ENCODE results near the gene PGLYRP1.

PGLYRP1 gene

DNA sequence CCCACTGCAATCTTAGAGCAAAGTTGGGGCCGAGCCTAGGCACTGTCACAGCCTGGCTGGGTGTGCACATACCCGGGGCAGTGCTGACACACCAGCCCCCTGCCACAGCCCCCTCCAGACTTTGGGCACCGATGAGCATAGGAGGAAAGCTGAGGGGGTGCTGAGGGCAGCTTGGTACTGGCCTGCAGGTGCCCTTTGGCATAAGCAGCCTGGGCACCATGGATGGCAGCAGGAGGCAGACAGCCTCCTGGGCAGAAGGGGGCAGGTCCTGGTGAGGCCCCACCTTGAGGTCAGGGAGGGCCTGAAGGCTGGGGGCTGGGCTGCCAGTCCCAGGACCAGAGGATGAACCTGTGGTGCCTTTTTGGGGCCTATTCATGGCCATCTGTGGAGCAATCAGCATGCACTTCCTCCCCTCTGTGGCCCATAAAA is 9.8 kb upstream of the PGLYRP1 start:
- no peak for TF ChIP-seq CTCF (IDR thresholded peaks at IDR 0.05; ENCODE audit: low read depth, low read length)
- no peak overlapping the region for H3K4me3 ChIP-seq (ENCODE audit: low read depth, low read length)

DNA sequence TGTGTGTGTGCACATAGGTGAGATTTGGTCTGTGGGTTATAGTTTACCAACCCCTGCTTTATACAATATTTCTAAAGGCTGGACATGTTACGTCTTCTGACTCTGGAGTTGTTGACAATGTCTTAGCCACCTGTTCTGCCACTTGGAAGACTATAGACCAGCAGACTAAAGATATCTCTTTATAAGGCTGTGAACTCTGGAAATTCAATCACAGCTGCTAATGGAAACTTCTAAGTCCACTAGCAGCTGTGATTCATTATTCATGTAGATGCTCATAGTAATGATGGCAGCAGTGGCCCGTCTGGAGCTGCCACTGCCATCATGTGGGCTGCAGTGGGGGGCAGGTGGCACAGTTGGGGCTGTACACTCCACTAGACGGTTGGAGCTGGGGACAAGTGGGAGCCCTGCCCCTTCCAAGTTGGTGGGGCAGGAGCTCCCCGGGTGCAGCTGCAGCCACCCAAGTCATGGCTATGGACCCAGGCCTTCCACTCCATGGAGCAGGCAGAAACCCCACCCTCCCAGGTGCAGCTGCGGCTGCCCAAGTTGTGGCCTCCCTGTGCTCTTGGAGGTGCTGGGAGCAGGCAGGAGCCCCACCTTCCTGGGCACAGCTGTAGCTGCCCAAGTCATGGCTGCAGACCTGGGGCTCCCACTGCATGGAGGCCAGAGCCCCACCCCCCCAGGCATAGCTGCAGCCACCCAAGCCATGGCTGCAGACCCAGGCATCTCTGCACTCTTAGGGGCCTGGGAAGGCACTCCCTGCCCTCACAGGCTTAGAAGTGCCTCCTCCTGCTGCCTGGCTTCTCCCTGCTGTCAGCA is 9.1 kb upstream of the PGLYRP1 start:
- no peak overlapping the region for H3K4me3 ChIP-seq (ENCODE audit: low read depth, low read length)
- TF ChIP-seq CTCF (IDR thresholded peaks at IDR 0.05; ENCODE audit: low read depth, low read length): no peak

DNA sequence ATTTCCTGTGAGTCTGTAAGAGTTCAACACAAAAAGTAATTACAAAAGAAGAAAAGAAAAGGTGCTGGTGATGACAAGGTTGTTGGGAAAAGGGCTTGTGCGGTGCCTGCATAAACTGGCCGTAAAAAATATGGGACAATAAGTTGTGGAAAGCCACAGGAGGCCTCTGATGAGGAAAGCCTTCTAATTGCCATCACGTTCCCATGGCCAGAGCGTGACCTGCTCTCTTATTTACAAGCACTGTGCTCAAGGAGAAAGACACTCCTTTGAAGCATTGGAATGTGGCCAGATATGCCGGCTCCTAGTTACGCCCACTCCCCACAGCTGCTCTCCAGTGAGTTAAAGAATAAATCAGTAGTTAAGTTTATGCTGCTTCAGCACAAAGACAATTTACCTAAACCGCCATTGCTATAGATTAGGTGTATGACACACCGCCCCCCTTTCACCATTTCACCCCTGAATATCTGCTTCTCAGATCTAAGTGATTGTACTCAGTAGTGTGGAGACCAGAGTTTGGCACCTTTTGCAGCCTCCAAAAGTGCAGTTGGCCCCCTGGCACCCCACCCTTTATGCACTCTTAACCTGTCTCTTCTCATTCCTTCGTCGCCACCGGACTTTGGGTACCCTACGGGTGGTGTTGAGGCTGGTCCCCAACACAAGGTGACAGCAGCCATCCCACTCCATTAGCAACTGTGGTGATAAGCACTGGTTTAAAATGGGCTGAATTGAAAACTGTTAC is 8.1 kb upstream of the PGLYRP1 start:
- no peak for TF ChIP-seq CTCF (IDR thresholded peaks at IDR 0.05; ENCODE audit: low read depth, low read length)
- H3K4me3 ChIP-seq (ENCODE audit: low read depth, low read length): no peak overlapping the region

GRCh38 chr19:46025835-46026234 is 3.0 kb upstream of the PGLYRP1 start:
- H3K4me3 ChIP-seq (ENCODE audit: low read depth, low read length): no peak overlapping the region

GRCh38 chr19:46023311-46023779 is 492 bp upstream of the PGLYRP1 start:
- no peak overlapping the region for H3K4me3 ChIP-seq (ENCODE audit: low read depth, low read length)
- no peak for TF ChIP-seq CTCF (IDR thresholded peaks at IDR 0.05; ENCODE audit: low read depth, low read length)

More at GRCh38 chr19:46025835-46026234, 3.0 kb upstream of the PGLYRP1 start:
- TF ChIP-seq CTCF (IDR thresholded peaks at IDR 0.05; ENCODE audit: low read depth, low read length): no peak

DNA sequence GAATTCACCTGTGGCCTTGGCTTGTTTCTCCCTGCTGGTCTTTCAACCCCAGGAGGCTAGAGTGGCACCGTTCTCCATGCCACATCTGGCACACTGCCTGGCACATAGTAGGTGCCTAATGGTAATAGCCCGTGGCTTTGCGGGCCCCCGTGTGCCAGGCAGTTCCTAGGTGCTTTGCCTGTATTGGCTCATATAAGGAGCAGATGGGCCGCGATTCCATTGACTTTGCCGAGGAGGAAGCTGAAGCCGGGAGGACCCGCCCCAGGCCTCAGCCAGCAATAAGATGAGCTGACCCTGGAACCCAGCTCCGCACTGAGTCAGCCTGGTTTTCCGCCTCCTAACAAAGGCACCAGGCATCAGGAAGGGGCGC is 807 bp downstream of the PGLYRP1 start:
- no peak overlapping the region for H3K4me3 ChIP-seq (ENCODE audit: low read depth, low read length)
- no peak for TF ChIP-seq CTCF (IDR thresholded peaks at IDR 0.05; ENCODE audit: low read depth, low read length)

- TF ChIP-seq CTCF (IDR thresholded peaks at IDR 0.05; ENCODE audit: low read depth, low read length): no peak
These were observed 1.3 kb downstream of the PGLYRP1 start for GRCh38 chr19:46021531-46022041.

More at GRCh38 chr19:46021531-46022041, 1.3 kb downstream of the PGLYRP1 start:
- no peak overlapping the region for H3K4me3 ChIP-seq (ENCODE audit: low read depth, low read length)

All from WI38 (cell line).